K562 (cell line): ENCODE data around the gene PRCD. TPM values are rescaled to one million over a fixed set of nuclear protein-coding genes. Genes with fewer than 3 reads are reported as not detected.

ENCODE experiments used
- CBFA2T2 ChIP-seq: fragments of 450-650 bp; conservative IDR thresholded peaks from 2 replicates; pipeline ENCODE4 v1.6.1; 2017; ENCODE audit warnings: mild to moderate bottlenecking
- CLOCK ChIP-seq: fragments of 250-450 bp; sonication (Bioruptor Pico); IDR thresholded peaks from 2 replicates; pipeline ENCODE4 v1.4.0; 2020; ENCODE audit warnings: mild to moderate bottlenecking, moderate library complexity, borderline replicate concordance
- ESRRA ChIP-seq: fragments of 450-650 bp; IDR thresholded peaks from 2 replicates; pipeline ENCODE4 v1.6.1; 2014; ENCODE audit warnings: low read depth, mild to moderate bottlenecking, moderate library complexity, borderline replicate concordance
- GTF3C2 ChIP-seq: IDR thresholded peaks from 3 replicates; pipeline ENCODE4 v1.6.1; 2011; ENCODE audit warnings: borderline replicate concordance, mild to moderate bottlenecking, moderate library complexity; ENCODE audit not compliant: insufficient read length; ENCODE audit errors: extremely low read depth
- HDAC6 ChIP-seq: IDR thresholded peaks from 2 replicates; pipeline ENCODE4 v1.6.1; 2012; ENCODE audit warnings: low read depth, mild to moderate bottlenecking, control low read depth, inconsistent platforms, low read length, moderate library complexity
- HIVEP1 ChIP-seq: fragments of 250-450 bp; sonication (Bioruptor Pico); IDR thresholded peaks from 2 replicates; pipeline ENCODE4 v1.4.0; 2020; ENCODE audit warnings: mild to moderate bottlenecking
- KLF6 ChIP-seq: fragments of 250-450 bp; sonication (Bioruptor Pico); IDR thresholded peaks from 2 replicates; pipeline ENCODE4 v1.4.0; 2020; ENCODE audit warnings: mild to moderate bottlenecking, moderate library complexity, borderline replicate concordance
- MYC ChIP-seq, 2 experiments: fragments of 250-450 bp in 1 of 2; sonication (Bioruptor Pico) in 1 of 2; IDR thresholded peaks; 2 replicates each; pipeline versions ENCODE4 v1.5.1 to v1.6.1; 2012 to 2021; ENCODE audit warnings: low read depth in 2 of 2, borderline replicate concordance in 1 of 2, improper control_type of control experiment in 1 of 2, low read length in 1 of 2, mild to moderate bottlenecking in 1 of 2, moderate library complexity in 1 of 2
- NEUROD1 ChIP-seq: fragments of 150-350 bp; IDR thresholded peaks from 2 replicates; pipeline ENCODE4 v1.6.1; 2014; ENCODE audit warnings: borderline replicate concordance, low read length, low read depth; ENCODE audit not compliant: partially characterized antibody
- PHB ChIP-seq: fragments of 250-450 bp; sonication (Bioruptor Pico); IDR thresholded peaks from 2 replicates; pipeline ENCODE4 v1.5.0; 2021
- RNF2 ChIP-seq: sonication (generic); IDR thresholded peaks from 2 replicates; pipeline ENCODE4 v1.6.1; 2016
- TAL1 ChIP-seq: fragments of 450-650 bp; IDR thresholded peaks from 2 replicates; pipeline ENCODE4 v1.6.1; 2016; ENCODE audit warnings: mild to moderate bottlenecking
- TEAD1 ChIP-seq, 2 experiments: fragments of 450-650 bp in 1 of 2; sonication (generic) in 1 of 2; formaldehyde crosslinking; IDR thresholded peaks; 2 replicates each; pipeline versions ENCODE4 v1.4.0 to v1.8.0; 2020 to 2022; ENCODE audit warnings: mild to moderate bottlenecking in 2 of 2, missing genetic modification reagents in 1 of 2
- TRIM25 ChIP-seq: fragments of 450-650 bp; IDR thresholded peaks from 2 replicates; pipeline ENCODE4 v1.7.0; 2016; ENCODE audit warnings: borderline replicate concordance
- ZC3H8 ChIP-seq: fragments of 450-650 bp; IDR thresholded peaks from 2 replicates; pipeline ENCODE4 v1.6.1; 2017
- ZFP30 ChIP-seq: fragments of 250-450 bp; sonication (Bioruptor Pico); IDR thresholded peaks from 2 replicates; pipeline ENCODE4 v1.8.0; 2022; ENCODE audit warnings: moderate library complexity, mild to moderate bottlenecking, inconsistent platforms, borderline replicate concordance
- ZNF24 ChIP-seq: fragments of 450-650 bp; IDR thresholded peaks from 2 replicates; pipeline ENCODE4 v1.6.1; 2016
- ZNF408 ChIP-seq: fragments of 250-450 bp; sonication (Bioruptor Pico); IDR thresholded peaks from 2 replicates; pipeline ENCODE4 v1.4.0; 2020; ENCODE audit warnings: low read depth, mild to moderate bottlenecking, moderate library complexity
- ZNF551 ChIP-seq: fragments of 250-450 bp; sonication (Bioruptor Pico); IDR thresholded peaks from 2 replicates; pipeline ENCODE4 v1.5.0; 2021; ENCODE audit warnings: mild to moderate bottlenecking, moderate library complexity
- ZNF584 ChIP-seq: fragments of 200-800 bp; sonication (Bioruptor generic); IDR thresholded peaks from 2 replicates; pipeline ENCODE4 v1.6.1; 2016; ENCODE audit warnings: low read depth, mild to moderate bottlenecking, missing genetic modification characterization, missing compliant biosample characterization
- polyA plus RNA-seq, 8 experiments: library from polyadenylated mRNA; depleted of rRNA in 4 of 8; stranded (reverse) in 5 of 8; unstranded in 3 of 8; fragments of >200 nt; fragmentation: Nextera tagmentation in 2 of 8; fragmentation: Illumina TruSeq in 1 of 8; extraction: Ambion mirVana in 2 of 8; extraction: Trizol in 1 of 8; gene quantifications; 2 replicates each; pipeline versions ENCODE4 v1.2.1 to v1.2.3, GENCODE V29; 2011 to 2014; ENCODE audit warnings: inconsistent platforms in 1 of 8, missing spikeins in 1 of 8
- total RNA-seq, 7 experiments: library from RNA; depleted of rRNA in 6 of 7; stranded (reverse); fragments of >200 nt in 6 of 7; fragmentation: Illumina TruSeq in 2 of 7; extraction: Trizol in 2 of 7; gene quantifications; 2 replicates each; pipeline versions ENCODE4 v1.2.1 to v1.2.3, GENCODE V29; 2011 to 2021; ENCODE audit warnings: low replicate concordance in 1 of 7

PRCD gene
- total and polyA plus RNA-seq, 9 of the 15 experiments (the other 6 are each of a cell fraction or from before 2014, with no cell fraction given) = 0.20 to 0.25 (median 0.21) TPM; not detected in 6

GRCh38 chr17:76557368-76558197, 17.7 kb downstream of the PRCD start (continued):
- TF ChIP-seq TRIM25 = no peak; the same call in 1 of the 2 replicates
- no peak for TF ChIP-seq CLOCK (CRISPR knock-in tag)
- 0 out of 2 replicates have a peak, but pooled peaks have one; percentile 8 for TF ChIP-seq HIVEP1 (CRISPR knock-in tag)
- no peak for TF ChIP-seq CBFA2T2
- peak; percentile 88 for TF ChIP-seq NEUROD1
- no peak for TF ChIP-seq ZC3H8
- no peak for TF ChIP-seq TAL1
- no peak for TF ChIP-seq ZFP30
- TF ChIP-seq TEAD1 (CRISPR knock-in tag; IDR thresholded peaks at IDR 0.05) = peak; percentile 3 to 63; a peak in 1 of 4 replicates
- TF ChIP-seq PHB = 0 out of 2 replicates have a peak, but pooled peaks have one; percentile 21
- TF ChIP-seq RNF2 = peak; percentile 21; the same call in 1 of the 2 replicates
- TF ChIP-seq MYC (IDR thresholded peaks at IDR 0.05; ENCODE audit: low read depth, low read length) = peak; percentile 100
- TF ChIP-seq MYC (CRISPR knock-in tag; IDR thresholded peaks at IDR 0.05; ENCODE audit: borderline replicate concordance, low read depth) = peak; percentile 99
- TF ChIP-seq HDAC6 = no peak
- TF ChIP-seq ZNF408 (CRISPR knock-in tag) = no peak
- peak; percentile 82 for TF ChIP-seq ESRRA
- TF ChIP-seq GTF3C2 = no peak
- TF ChIP-seq ZNF584 (CRISPR knock-in tag) = no peak; the same call in 1 of the 2 replicates
- TF ChIP-seq ZNF24 = no peak
- TF ChIP-seq ZNF551 = no peak
- 0 out of 2 replicates have a peak, but pooled peaks have one; percentile 39 for TF ChIP-seq KLF6 (CRISPR knock-in tag)
